Ovary (tissue), 9 donors: ENCODE data around the gene TP63. TPM values are rescaled to one million over a fixed set of nuclear protein-coding genes. Genes with fewer than 3 reads are reported as not detected.

Experiments used
- DNase-seq, 5 donors: peaks; one replicate each; pipeline ENCODE4 v3.0.0-alpha.2; 2019 to 2020
- H3K27ac ChIP-seq, 2 donors: fragments of 200-600 bp; one replicate each; pipeline versions ENCODE4 v1.5.1 to v1.8.0; 2019 to 2022
- H3K27me3 ChIP-seq: fragments of 200-600 bp; one replicate; pipeline ENCODE4 v1.8.0; 2022
- H3K36me3 ChIP-seq: fragments of 200-600 bp; sonication (generic); one replicate; pipeline ENCODE4 v1.5.1; 2019
- H3K4me1 ChIP-seq: one replicate; pipeline ENCODE4 v1.8.1; 2013; ENCODE audit warnings: mild to moderate bottlenecking, moderate library complexity; ENCODE audit not compliant: insufficient read depth
- H3K4me3 ChIP-seq: fragments of 200-600 bp; sonication (generic); one replicate; pipeline ENCODE4 v1.5.1; 2017
- H3K9me3 ChIP-seq, 2 donors: fragments of 200-600 bp in 1 of 2; sonication (generic) in 1 of 2; one replicate each; pipeline versions ENCODE4 v1.5.1 to v1.8.1; 2013 to 2019; ENCODE audit warnings: mild to moderate bottlenecking in 1 of 2, moderate library complexity in 1 of 2
- EP300 ChIP-seq: sonication (generic); formaldehyde crosslinking; IDR thresholded peaks from one replicate; pipeline ENCODE4 v1.6.1; 2017; ENCODE audit warnings: antibody characterized with exemption
- POLR2A ChIP-seq: fragments of 450-650 bp; IDR thresholded peaks from one replicate; pipeline ENCODE4 v1.6.1; 2017; ENCODE audit warnings: antibody characterized with exemption, mild to moderate bottlenecking, moderate library complexity
- WGBS, 3 donors: extraction: QIAGEN DNeasy Blood & Tissue Kit in 1 of 3; methylation state at CpG; one replicate each; pipeline versions ENCODE4 v1.1.5 to v1.1.7; 2013 to 2017; 5-methylcytosine and 5-hydroxymethylcytosine counted together
- intact Hi-C, 4 donors: fragments of 100-400 bp; cut with DNase I; formaldehyde crosslinking; loops; one replicate each; pipeline versions ENCODE4 v1.11.0 to v1.15.1; 2022 to 2023
- polyA plus RNA-seq, 2 donors: library from polyadenylated mRNA; stranded (reverse); fragments of 200-250 nt in 1 of 2; fragments of 350-450 nt in 1 of 2; fragmentation: Illumina TruSeq in 1 of 2; extraction: RNeasy Lipid Tissue Mini Kit (QIAGEN cat#74804) in 1 of 2; gene quantifications; one replicate each; pipeline ENCODE4 v1.2.3, GENCODE V29; 2013 to 2014
- total RNA-seq, 7 donors: library from RNA; depleted of rRNA in 2 of 7; stranded (reverse); fragments of >200 nt in 2 of 7; fragmentation: NEBNext Ultra II Directional in 3 of 7; extraction: Animal tissue kit (Norgen Biotek cat#: 25700) in 3 of 7; gene quantifications; one replicate each; pipeline versions ENCODE4 v1.1.0 to v1.2.4, GENCODE V29; 2016 to 2023
- TF ChIP-seq, protein P1 (sequence below), 3 donors: fragments of 450-650 bp in 2 of 3; fragments of 200-600 bp in 1 of 3; IDR thresholded peaks; one replicate each; pipeline versions ENCODE4 v1.5.1 to v1.8.0; 2016 to 2022; ENCODE audit warnings: antibody characterized with exemption in 3 of 3, mild to moderate bottlenecking in 1 of 3
- donor health status: DM: no; HTN: no; CAD: no; lungs with moderate emphysema.
- donor health status: DM: no; HTN: no; CAD: no.
- donor health status: Bipolar disorder and iron deficiency.
- donor health status: DM: yes; HTN: yes; CAD: no.
- donor health status: DM: no; HTN: no; CAD: no.
- donor health status: DM: yes; HTN: yes; CAD: no.

Gene TP63
- total and polyA plus RNA-seq, 9 donors, result 0.15 to 0.79 (median 0.22) TPM; not detected in 1

DNA sequence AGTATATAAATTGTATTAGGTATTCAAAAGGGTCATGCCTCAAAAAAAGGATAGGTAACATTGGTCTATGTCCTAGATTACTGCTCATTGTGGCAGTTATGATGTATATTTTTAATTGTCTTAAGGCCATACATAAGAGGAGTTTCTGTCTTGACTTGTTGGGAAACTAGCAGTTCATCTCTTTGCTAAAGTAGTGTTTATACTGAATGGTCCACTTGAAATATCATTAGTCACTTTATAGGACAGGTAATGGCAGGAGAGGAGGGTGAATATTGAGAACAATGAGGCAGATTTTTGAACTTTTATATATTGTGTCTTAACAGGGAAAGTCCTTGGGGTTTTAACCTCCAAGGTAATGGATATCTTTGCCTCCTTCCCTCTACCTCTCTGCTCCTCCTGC is 58.4 kb downstream of the TP63 start:
- Histone ChIP-seq H3K4me1 (no peaks in the 10 kb centered on the region), H3K4me3 (no peak overlapping the region), H3K27ac (no peak overlapping the region), H3K36me3 (no peaks in the 10 kb centered on the region), H3K9me3 (no peaks in the 10 kb centered on the region), H3K27me3 (no peaks in the 10 kb centered on the region)
- intact Hi-C loops, result no loop called here
- DNase-seq, result no peak
- TF ChIP-seq, protein P1, sequence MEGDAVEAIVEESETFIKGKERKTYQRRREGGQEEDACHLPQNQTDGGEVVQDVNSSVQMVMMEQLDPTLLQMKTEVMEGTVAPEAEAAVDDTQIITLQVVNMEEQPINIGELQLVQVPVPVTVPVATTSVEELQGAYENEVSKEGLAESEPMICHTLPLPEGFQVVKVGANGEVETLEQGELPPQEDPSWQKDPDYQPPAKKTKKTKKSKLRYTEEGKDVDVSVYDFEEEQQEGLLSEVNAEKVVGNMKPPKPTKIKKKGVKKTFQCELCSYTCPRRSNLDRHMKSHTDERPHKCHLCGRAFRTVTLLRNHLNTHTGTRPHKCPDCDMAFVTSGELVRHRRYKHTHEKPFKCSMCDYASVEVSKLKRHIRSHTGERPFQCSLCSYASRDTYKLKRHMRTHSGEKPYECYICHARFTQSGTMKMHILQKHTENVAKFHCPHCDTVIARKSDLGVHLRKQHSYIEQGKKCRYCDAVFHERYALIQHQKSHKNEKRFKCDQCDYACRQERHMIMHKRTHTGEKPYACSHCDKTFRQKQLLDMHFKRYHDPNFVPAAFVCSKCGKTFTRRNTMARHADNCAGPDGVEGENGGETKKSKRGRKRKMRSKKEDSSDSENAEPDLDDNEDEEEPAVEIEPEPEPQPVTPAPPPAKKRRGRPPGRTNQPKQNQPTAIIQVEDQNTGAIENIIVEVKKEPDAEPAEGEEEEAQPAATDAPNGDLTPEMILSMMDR (IDR thresholded peaks at IDR 0.05), result no peak
- no peak for TF ChIP-seq EP300
- TF ChIP-seq POLR2A, result no peak

DNA sequence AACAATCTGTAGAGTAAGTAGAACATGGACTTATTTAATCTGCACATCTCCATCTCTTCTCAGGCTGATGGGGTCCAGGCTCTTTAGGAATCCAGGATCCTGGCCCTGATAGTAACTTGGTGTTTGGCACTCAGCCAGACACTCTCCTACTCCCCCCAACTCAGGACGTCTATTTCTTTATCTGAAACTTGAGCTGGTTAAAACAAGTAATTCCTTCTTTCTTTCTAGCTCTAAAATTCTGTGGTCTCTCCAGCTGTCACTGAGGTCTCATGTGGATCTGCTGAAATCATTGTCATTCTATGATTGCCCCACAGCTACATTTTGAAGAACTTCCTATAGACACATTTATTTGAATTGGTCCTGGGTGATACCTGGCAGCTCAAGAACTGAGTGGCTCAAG is 59.0 kb downstream of the TP63 start:
- H3K9me3 ChIP-seq, result no peaks in the 10 kb centered on the region
- 0 to 6% (median 4%) methylated on average over 1 of the region's 1 CpG for WGBS, 3 donors
- H3K4me1 ChIP-seq, result no peaks in the 10 kb centered on the region
- intact Hi-C loops, result no loop called here
- no peak overlapping the region for H3K4me3 ChIP-seq
- no peaks in the 10 kb centered on the region for H3K27me3 ChIP-seq
- TF ChIP-seq, protein P1 (IDR thresholded peaks at IDR 0.05), result no peak
- TF ChIP-seq POLR2A (no peak), EP300 (no peak)
- no peaks in the 10 kb centered on the region for H3K36me3 ChIP-seq
- no peak overlapping the region for H3K27ac ChIP-seq
- no peak for DNase-seq

DNA sequence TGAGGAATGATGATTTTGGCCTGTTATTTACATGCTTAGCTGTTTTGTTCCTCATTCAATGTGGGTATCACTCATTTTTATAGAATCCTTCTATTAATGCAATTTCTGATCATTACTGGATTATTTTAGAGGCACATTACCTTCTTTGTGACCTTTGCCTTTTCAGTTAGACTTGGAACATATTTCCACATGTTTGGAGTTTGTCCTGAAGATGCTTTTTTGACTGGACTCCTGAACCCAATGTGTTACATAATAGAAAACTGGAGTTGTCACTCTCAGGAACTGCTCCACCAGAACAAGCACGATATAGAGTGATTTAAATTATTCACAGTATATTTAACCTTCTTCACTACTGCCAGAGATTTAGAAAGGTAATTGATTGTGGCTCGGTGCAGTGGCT is 59.5 kb downstream of the TP63 start:
- no peaks in the 10 kb centered on the region for H3K9me3 ChIP-seq
- no peak overlapping the region for H3K4me3 ChIP-seq
- no peak for DNase-seq
- H3K27ac ChIP-seq, result no peak overlapping the region
- TF ChIP-seq EP300 (no peak), POLR2A (no peak)
- TF ChIP-seq, protein P1 (IDR thresholded peaks at IDR 0.05), result no peak
- 93 to 99% (median 93%) methylated on average over 2 of the region's 2 CpGs for WGBS, 3 donors
- no peaks in the 10 kb centered on the region for H3K27me3 ChIP-seq
- intact Hi-C loops, result no loop called here
- H3K36me3 ChIP-seq, result no peaks in the 10 kb centered on the region
- no peaks in the 10 kb centered on the region for H3K4me1 ChIP-seq

DNA sequence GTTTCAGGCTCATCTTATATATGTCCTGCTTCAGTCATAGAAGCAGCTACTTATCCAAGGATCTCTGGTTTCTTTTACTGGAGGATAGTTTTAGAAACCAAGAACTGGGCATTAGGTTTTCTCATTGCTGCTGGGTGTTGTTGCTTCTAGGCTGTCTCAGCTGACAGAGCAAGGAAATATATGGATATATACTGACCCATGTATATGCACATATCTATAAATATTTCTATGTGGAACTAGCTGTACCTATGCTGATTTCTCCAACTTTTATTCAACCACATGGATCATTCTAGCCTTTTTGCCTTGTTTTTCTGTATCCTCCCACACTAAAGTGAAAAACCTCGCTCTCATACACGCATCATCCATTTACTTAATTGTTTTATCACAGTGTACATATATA is 64.2 kb downstream of the TP63 start:
- Histone ChIP-seq H3K4me3 (no peak overlapping the region), H3K27me3 (no peaks in the 10 kb centered on the region), H3K36me3 (no peaks in the 10 kb centered on the region), H3K9me3 (no peaks in the 10 kb centered on the region), H3K27ac (no peak overlapping the region), H3K4me1 (no peaks in the 10 kb centered on the region)
- 84 to 92% (median 88%) methylated on average over 2 of the region's 2 CpGs for WGBS, 3 donors
- intact Hi-C loops, result no loop called here
- no peak for DNase-seq
- TF ChIP-seq EP300, result no peak
- TF ChIP-seq POLR2A, result no peak
- TF ChIP-seq, protein P1 (IDR thresholded peaks at IDR 0.05), result no peak

DNA sequence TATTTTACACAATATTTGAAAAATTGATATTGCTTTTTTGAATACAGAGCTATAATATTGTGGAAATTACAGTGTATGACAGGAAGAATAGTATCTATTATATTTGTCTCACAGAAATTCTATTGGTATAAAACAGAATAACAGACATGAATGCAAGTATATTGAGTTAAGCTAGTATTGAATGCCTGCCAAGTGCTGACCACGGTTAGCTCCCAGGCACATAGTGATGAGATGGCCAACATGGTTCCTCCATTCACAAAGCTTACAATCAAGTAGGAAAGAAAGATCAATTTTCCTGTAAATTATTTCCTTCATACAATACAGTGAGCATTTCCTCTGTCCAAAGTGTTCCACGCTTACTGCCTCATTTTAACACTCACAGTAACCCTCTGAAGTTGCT is 67.6 kb downstream of the TP63 start:
- intact Hi-C loops, result no loop called here
- no peaks in the 10 kb centered on the region for H3K27me3 ChIP-seq
- no peaks in the 10 kb centered on the region for H3K36me3 ChIP-seq
- no peak for TF ChIP-seq POLR2A
- TF ChIP-seq EP300, result no peak
- TF ChIP-seq, protein P1 (IDR thresholded peaks at IDR 0.05), result no peak
- DNase-seq, result no peak
- no peak overlapping the region for H3K27ac ChIP-seq
- H3K4me1 ChIP-seq, result no peaks in the 10 kb centered on the region
- H3K4me3 ChIP-seq, result no peak overlapping the region
- no peaks in the 10 kb centered on the region for H3K9me3 ChIP-seq
- WGBS, 3 donors, result 41 to 52% (median 43%) methylated on average over 2 of the region's 2 CpGs
